HG02623 (cell line): ENCODE data around the gene PDIA4.
A peak's percentile ranks its signal among the peaks of the same experiment; 100 is the strongest.
"Not testable (repeated sequence)": the region's sequence is repeated elsewhere in the genome, so short reads cannot be mapped to it uniquely, and the experiment has no call there.

Experiments
- ATAC-seq: cut with Tn5 transposase; IDR thresholded peaks from one replicate; pipeline ENCODE4 v1.9.1; 2021; ENCODE audit warnings: moderate library complexity; ENCODE audit not compliant: unreplicated experiment

PDIA4 gene

GRCh38 chr7:149003560-149004305 is 24.6 kb downstream of the PDIA4 start:
- ATAC-seq = no peak

GRCh38 chr7:149003018-149003417 is 25.3 kb downstream of the PDIA4 start:
- ATAC-seq = no peak

GRCh38 chr7:149002604-149003003 is 25.7 kb downstream of the PDIA4 start:
- no peak for ATAC-seq

GRCh38 chr7:149001427-149002068 is 26.8 kb downstream of the PDIA4 start:
- ATAC-seq = no peak

GRCh38 chr7:149000961-149001360 is 27.3 kb downstream of the PDIA4 start:
- ATAC-seq = no peak

- no peak for ATAC-seq
Observed at GRCh38 chr7:148999192-148999591, 29.1 kb downstream of the PDIA4 start.

- ATAC-seq = no peak
Observed at GRCh38 chr7:148997497-148997896, 30.8 kb downstream of the PDIA4 start.

- no peak for ATAC-seq
Observed at GRCh38 chr7:148994576-148994975, 33.7 kb downstream of the PDIA4 start.

- ATAC-seq = no peak
Observed at GRCh38 chr7:148993193-148993592, 35.1 kb downstream of the PDIA4 start.

GRCh38 chr7:148991536-148991935 is 36.8 kb downstream of the PDIA4 start:
- no peak for ATAC-seq

- ATAC-seq = peak; percentile 1
Observed at GRCh38 chr7:148987751-148988512, 40.4 kb downstream of the PDIA4 start.

- ATAC-seq = peak; percentile 91
Observed at GRCh38 chr7:148987010-148987750, 41.1 kb downstream of the PDIA4 start.

- ATAC-seq = no peak
Observed at GRCh38 chr7:148986742-148987009, 41.6 kb downstream of the PDIA4 start.

GRCh38 chr7:148983200-148984146 is 44.8 kb downstream of the PDIA4 start:
- ATAC-seq = peak; percentile 43

GRCh38 chr7:148982654-148983199 is 45.6 kb downstream of the PDIA4 start:
- ATAC-seq = no peak

GRCh38 chr7:148979827-148980226 is 48.5 kb downstream of the PDIA4 start:
- ATAC-seq = no peak

GRCh38 chr7:148979072-148979471 is 49.2 kb downstream of the PDIA4 start:
- not testable (repeated sequence) for ATAC-seq

- no peak for ATAC-seq
Observed at GRCh38 chr7:148978091-148978490, 50.2 kb downstream of the PDIA4 start.

- no peak for ATAC-seq
Observed at GRCh38 chr7:148975896-148976295, 52.4 kb downstream of the PDIA4 start.

GRCh38 chr7:148973256-148973655 is 55.0 kb downstream of the PDIA4 start:
- no peak for ATAC-seq
